H9 (cell line): ENCODE data around the gene TPGS2. TPM values are rescaled to one million over a fixed set of nuclear protein-coding genes. Genes with fewer than 3 reads are reported as not detected.

Experiments
- DNase-seq: peaks from one replicate; pipeline ENCODE4 v3.0.0-alpha.2; 2017
- H2AFZ ChIP-seq: one replicate; pipeline ENCODE4 v1.6.1; 2013; ENCODE audit warnings: mild to moderate bottlenecking, low read length, control low read depth, moderate library complexity
- H2AK5ac ChIP-seq: 2 replicates; pipeline ENCODE4 v1.6.1; 2013; ENCODE audit warnings: low read length, control low read depth, mixed read lengths; ENCODE audit not compliant: insufficient read length
- H2BK120ac ChIP-seq: one replicate; pipeline ENCODE4 v1.6.1; 2013; ENCODE audit warnings: low read depth, mild to moderate bottlenecking, low read length, control low read depth, inconsistent platforms; ENCODE audit not compliant: poor library complexity, severe bottlenecking
- H2BK12ac ChIP-seq: 2 replicates; pipeline ENCODE4 v1.6.1; 2013; ENCODE audit warnings: low read length, control low read depth, mixed read lengths, low read depth; ENCODE audit not compliant: insufficient read length
- H2BK15ac ChIP-seq: 2 replicates; pipeline ENCODE4 v1.6.1; 2013; ENCODE audit warnings: low read depth, low read length, control low read depth
- H2BK20ac ChIP-seq: one replicate; pipeline ENCODE4 v1.6.1; 2013; ENCODE audit warnings: low read depth, mild to moderate bottlenecking, low read length, control low read depth, inconsistent platforms; ENCODE audit not compliant: poor library complexity, severe bottlenecking
- H2BK5ac ChIP-seq: 2 replicates; pipeline ENCODE4 v1.6.1; 2013; ENCODE audit warnings: low read length, control low read depth, mixed read lengths; ENCODE audit not compliant: insufficient read length
- H3K14ac ChIP-seq: 2 replicates; pipeline ENCODE4 v1.6.1; 2013; ENCODE audit warnings: low read length, control low read depth; ENCODE audit not compliant: insufficient read depth
- H3K18ac ChIP-seq: 2 replicates; pipeline ENCODE4 v1.6.1; 2013; ENCODE audit warnings: low read depth, mild to moderate bottlenecking, mixed read lengths, low read length, control low read depth; ENCODE audit not compliant: insufficient read length
- H3K23ac ChIP-seq: 2 replicates; pipeline ENCODE4 v1.6.1; 2013; ENCODE audit warnings: low read length, control low read depth, mixed read lengths, low read depth; ENCODE audit not compliant: insufficient read length
- H3K23me2 ChIP-seq: 2 replicates; pipeline ENCODE4 v1.6.1; 2013; ENCODE audit warnings: low read depth, mild to moderate bottlenecking, mixed read lengths, low read length, control low read depth; ENCODE audit not compliant: insufficient read length, poor library complexity, severe bottlenecking
- H3K27ac ChIP-seq: 2 replicates; pipeline ENCODE4 v1.5.1; 2013; ENCODE audit warnings: low read length, control low read depth, mixed read lengths, low read depth; ENCODE audit not compliant: insufficient read length
- H3K27me3 ChIP-seq: 2 replicates; pipeline ENCODE4 v1.6.1; 2013; ENCODE audit warnings: low read length, control low read depth, inconsistent platforms; ENCODE audit not compliant: insufficient read depth
- H3K4ac ChIP-seq: 2 replicates; pipeline ENCODE4 v1.6.1; 2013; ENCODE audit warnings: low read depth, mild to moderate bottlenecking, control low read depth, inconsistent platforms, low read length, moderate library complexity
- H3K4me1 ChIP-seq: 2 replicates; pipeline ENCODE4 v1.6.1; 2013; ENCODE audit warnings: low read length, control low read depth, inconsistent platforms; ENCODE audit not compliant: insufficient read depth
- H3K4me2 ChIP-seq: 2 replicates; pipeline ENCODE4 v1.6.1; 2013; ENCODE audit warnings: low read length, control low read depth, mixed read lengths; ENCODE audit not compliant: insufficient read length, insufficient read depth
- H3K56ac ChIP-seq: 2 replicates; pipeline ENCODE4 v1.6.1; 2013; ENCODE audit warnings: low read depth, mild to moderate bottlenecking, mixed read lengths, low read length, control low read depth; ENCODE audit not compliant: insufficient read length
- H3K79me1 ChIP-seq: 2 replicates; pipeline ENCODE4 v1.6.1; 2013; ENCODE audit warnings: low read depth, mild to moderate bottlenecking, moderate library complexity, low read length, control low read depth, inconsistent platforms; ENCODE audit not compliant: insufficient read depth, poor library complexity, severe bottlenecking
- H3K79me2 ChIP-seq: 2 replicates; pipeline ENCODE4 v1.6.1; 2013; ENCODE audit warnings: low read length, control low read depth, inconsistent platforms; ENCODE audit not compliant: insufficient read depth
- H3K9ac ChIP-seq: 2 replicates; pipeline ENCODE4 v1.6.1; 2013; ENCODE audit warnings: low read length, control low read depth, mixed read lengths; ENCODE audit not compliant: insufficient read length; ENCODE audit errors: extremely low read depth
- H3K9me3 ChIP-seq: one replicate; pipeline ENCODE4 v1.6.1; 2013; ENCODE audit warnings: low read depth, low read length, inconsistent platforms; ENCODE audit not compliant: control insufficient read depth
- H3T11ph ChIP-seq: one replicate; pipeline ENCODE4 v1.6.1; 2013; ENCODE audit warnings: mild to moderate bottlenecking, low read length, control low read depth, inconsistent platforms
- H4K20me1 ChIP-seq: one replicate; pipeline ENCODE4 v1.6.1; 2013; ENCODE audit not compliant: control insufficient read depth, insufficient read length, insufficient read depth
- H4K5ac ChIP-seq: 2 replicates; pipeline ENCODE4 v1.6.1; 2013; ENCODE audit warnings: low read depth, mild to moderate bottlenecking, mixed read lengths, low read length, control low read depth; ENCODE audit not compliant: insufficient read length
- H4K8ac ChIP-seq: replicated peaks from 2 replicates; pipeline ENCODE4 v1.6.1; 2013; ENCODE audit warnings: low read length, control low read depth, mixed read lengths, low read depth; ENCODE audit not compliant: insufficient read length
- H4K91ac ChIP-seq: 2 replicates; pipeline ENCODE4 v1.6.1; 2013; ENCODE audit warnings: low read depth, mild to moderate bottlenecking, moderate library complexity, mixed read lengths, low read length, control low read depth; ENCODE audit not compliant: insufficient read length
- H3K27ac Mint-ChIP-seq, 3 experiments: 2 replicates in 2 of 3; 3 replicates in 1 of 3; pipeline ENCODE4 v1.8.0; 2020 to 2021; ENCODE audit warnings: mixed read lengths in 3 of 3, mild to moderate bottlenecking in 1 of 3, moderate library complexity in 1 of 3
- H3K27me3 Mint-ChIP-seq: 2 replicates; pipeline ENCODE4 v1.8.0; 2021; ENCODE audit warnings: low read depth, mild to moderate bottlenecking, moderate library complexity, mixed read lengths
- H3K36me3 Mint-ChIP-seq, 3 experiments: 2 replicates in 2 of 3; 3 replicates in 1 of 3; pipeline ENCODE4 v1.8.0; 2020 to 2021; ENCODE audit warnings: low read depth in 3 of 3, mixed read lengths in 3 of 3; ENCODE audit not compliant: insufficient read depth in 1 of 3
- H3K4me1 Mint-ChIP-seq, 2 experiments: 2 replicates each; pipeline ENCODE4 v1.8.0; 2020; ENCODE audit warnings: mixed read lengths in 2 of 2
- H3K4me3 Mint-ChIP-seq, 2 experiments: 2 replicates in 1 of 2; 3 replicates in 1 of 2; pipeline ENCODE4 v1.8.0; 2020 to 2021; ENCODE audit warnings: mild to moderate bottlenecking in 2 of 2, mixed read lengths in 2 of 2, moderate library complexity in 1 of 2
- H3K9me3 Mint-ChIP-seq, 2 experiments: 2 replicates in 1 of 2; 3 replicates in 1 of 2; pipeline ENCODE4 v1.8.0; 2020; ENCODE audit warnings: mild to moderate bottlenecking in 2 of 2, mixed read lengths in 2 of 2, moderate library complexity in 1 of 2
- WGBS: extraction: QIAGEN DNeasy Blood & Tissue Kit; methylation state at CpG from one replicate; pipeline ENCODE4 v1.1.7; 2013; ENCODE audit warnings: missing lambda C conversion rate, low lambda C conversion rate, mixed read lengths; ENCODE audit not compliant: insufficient read length; ENCODE audit errors: extremely low coverage; 5-methylcytosine and 5-hydroxymethylcytosine counted together
- total RNA-seq: library from RNA; stranded (reverse); gene quantifications from 2 replicates; pipeline ENCODE4 v1.2.1, GENCODE V29; 2021
- TF ChIP-seq, protein P1 (sequence below): fragments of 200-600 bp; sonication (generic); conservative IDR thresholded peaks from 3 replicates; pipeline ENCODE4 v1.8.0; 2021; ENCODE audit warnings: antibody characterized with exemption, mild to moderate bottlenecking

TPGS2 gene
- total RNA-seq, 1 experiment from 2014 or later, result 147 TPM

DNA sequence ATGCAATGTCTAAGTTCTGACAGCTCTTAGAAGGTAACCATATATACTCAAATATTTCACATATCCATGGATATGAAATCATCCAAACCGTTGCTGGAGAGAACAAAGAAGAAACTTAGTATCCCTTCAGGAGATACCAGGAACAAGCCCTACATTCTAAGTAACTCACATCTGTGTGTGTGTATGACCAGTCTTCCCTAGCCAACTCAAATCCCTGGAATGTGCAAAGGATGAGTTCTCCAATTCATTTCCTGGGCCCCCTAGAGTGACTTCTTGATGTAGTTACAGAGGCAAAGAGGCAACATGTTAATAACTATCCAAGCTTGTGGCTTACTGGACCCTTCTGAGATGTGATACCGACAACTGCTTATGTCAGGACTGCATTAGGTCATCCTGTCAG, 20.1 kb downstream of the TPGS2 start:
- TF ChIP-seq, protein P1, sequence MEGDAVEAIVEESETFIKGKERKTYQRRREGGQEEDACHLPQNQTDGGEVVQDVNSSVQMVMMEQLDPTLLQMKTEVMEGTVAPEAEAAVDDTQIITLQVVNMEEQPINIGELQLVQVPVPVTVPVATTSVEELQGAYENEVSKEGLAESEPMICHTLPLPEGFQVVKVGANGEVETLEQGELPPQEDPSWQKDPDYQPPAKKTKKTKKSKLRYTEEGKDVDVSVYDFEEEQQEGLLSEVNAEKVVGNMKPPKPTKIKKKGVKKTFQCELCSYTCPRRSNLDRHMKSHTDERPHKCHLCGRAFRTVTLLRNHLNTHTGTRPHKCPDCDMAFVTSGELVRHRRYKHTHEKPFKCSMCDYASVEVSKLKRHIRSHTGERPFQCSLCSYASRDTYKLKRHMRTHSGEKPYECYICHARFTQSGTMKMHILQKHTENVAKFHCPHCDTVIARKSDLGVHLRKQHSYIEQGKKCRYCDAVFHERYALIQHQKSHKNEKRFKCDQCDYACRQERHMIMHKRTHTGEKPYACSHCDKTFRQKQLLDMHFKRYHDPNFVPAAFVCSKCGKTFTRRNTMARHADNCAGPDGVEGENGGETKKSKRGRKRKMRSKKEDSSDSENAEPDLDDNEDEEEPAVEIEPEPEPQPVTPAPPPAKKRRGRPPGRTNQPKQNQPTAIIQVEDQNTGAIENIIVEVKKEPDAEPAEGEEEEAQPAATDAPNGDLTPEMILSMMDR, result no peak
- H4K5ac ChIP-seq, result no peak overlapping the region
- no peaks in the 10 kb centered on the region for H3K79me2 ChIP-seq
- Mint-ChIP-seq H3K27me3 (no peaks in the 10 kb centered on the region), H3K9me3 (no peaks in the 10 kb centered on the region), H3K36me3 (peaks cover 32 to 67% (median 62%) of the 10 kb centered on the region in 3 experiments; a peak in 6 of 7 replicates), H3K4me1 (0 out of 4 replicates have a peak, but pooled peaks cover 0 to 4% of the 10 kb centered on the region in 2 experiments), H3K4me3 (no peak overlapping the region), H3K27ac (no peak overlapping the region)
- no peak overlapping the region for H3K9ac ChIP-seq
- no peaks in the 10 kb centered on the region for H4K20me1 ChIP-seq
- H2AK5ac ChIP-seq, result no peak overlapping the region
- no peak overlapping the region for H4K8ac ChIP-seq
- H2AFZ ChIP-seq, result no peak overlapping the region
- DNase-seq, result no peak
- H2BK120ac ChIP-seq, result no peak overlapping the region
- no peaks in the 10 kb centered on the region for H3K9me3 ChIP-seq
- no peak overlapping the region for H2BK5ac ChIP-seq
- H3K4me1 ChIP-seq, result no peaks in the 10 kb centered on the region
- no peak overlapping the region for H3K18ac ChIP-seq
- no peak overlapping the region for H2BK12ac ChIP-seq
- H3K4ac ChIP-seq, result no peak overlapping the region
- WGBS, result no CpG with 5 or more reads among the region's 2 CpGs
- H3K27ac ChIP-seq, result no peak overlapping the region
- no peak overlapping the region for H3T11ph ChIP-seq
- H3K27me3 ChIP-seq, result no peaks in the 10 kb centered on the region
- H3K14ac ChIP-seq, result no peak overlapping the region
- no peak overlapping the region for H3K56ac ChIP-seq
- H2BK20ac ChIP-seq, result no peak overlapping the region
- H3K23me2 ChIP-seq, result no peaks in the 10 kb centered on the region
- no peak overlapping the region for H4K91ac ChIP-seq
- H3K23ac ChIP-seq, result no peak overlapping the region
- H2BK15ac ChIP-seq, result no peak overlapping the region
- H3K4me2 ChIP-seq, result no peak overlapping the region
- H3K79me1 ChIP-seq, result no peaks in the 10 kb centered on the region
